ENCODE data around the gene TJP3.

Gene TJP3

DNA sequence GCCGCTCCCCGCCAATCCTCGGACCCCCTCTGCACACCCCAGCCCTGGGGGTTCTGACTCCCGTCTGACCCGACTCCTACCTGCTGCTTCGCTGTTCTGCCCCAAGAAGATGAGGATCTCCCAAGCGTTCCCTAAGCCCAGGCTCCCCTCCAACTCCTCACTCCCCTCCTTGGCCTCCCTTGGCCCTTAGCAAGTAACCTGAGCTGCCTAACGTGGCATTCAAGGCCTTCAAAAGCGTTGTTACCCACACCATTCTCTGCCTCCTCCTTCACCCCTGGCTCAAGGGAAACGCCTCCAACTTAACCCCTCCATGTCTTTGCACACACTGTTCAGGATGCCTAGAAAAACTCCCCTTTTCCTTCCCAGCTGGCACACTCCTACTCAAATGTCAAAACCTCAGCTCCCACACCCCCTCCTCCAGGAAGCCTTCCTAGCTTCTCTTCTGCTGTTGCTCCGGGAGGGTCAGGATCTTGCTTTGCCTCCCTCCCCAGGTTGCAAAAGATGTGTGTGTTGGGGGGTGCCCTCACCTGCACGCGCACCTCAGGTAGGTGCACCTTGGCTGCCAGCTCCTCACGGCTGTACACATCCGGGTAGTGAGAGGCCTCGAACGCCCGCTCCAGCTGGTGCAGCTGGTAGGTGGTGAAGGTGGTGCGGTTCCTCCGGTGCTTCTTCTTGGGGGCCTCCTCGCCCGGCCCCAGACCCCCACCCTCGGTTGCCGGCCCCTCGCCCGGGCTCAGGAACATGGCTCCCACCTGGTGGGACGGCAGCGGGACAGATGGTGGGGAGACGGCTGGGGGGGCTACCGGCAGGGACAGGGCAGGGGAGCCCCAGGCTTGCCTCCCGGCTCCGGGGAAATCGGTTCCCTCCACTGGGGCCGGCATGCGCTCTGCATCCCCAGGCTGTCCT lies 63.1 kb downstream of the TJP3 start:
- DNase-seq, result no peak

DNA sequence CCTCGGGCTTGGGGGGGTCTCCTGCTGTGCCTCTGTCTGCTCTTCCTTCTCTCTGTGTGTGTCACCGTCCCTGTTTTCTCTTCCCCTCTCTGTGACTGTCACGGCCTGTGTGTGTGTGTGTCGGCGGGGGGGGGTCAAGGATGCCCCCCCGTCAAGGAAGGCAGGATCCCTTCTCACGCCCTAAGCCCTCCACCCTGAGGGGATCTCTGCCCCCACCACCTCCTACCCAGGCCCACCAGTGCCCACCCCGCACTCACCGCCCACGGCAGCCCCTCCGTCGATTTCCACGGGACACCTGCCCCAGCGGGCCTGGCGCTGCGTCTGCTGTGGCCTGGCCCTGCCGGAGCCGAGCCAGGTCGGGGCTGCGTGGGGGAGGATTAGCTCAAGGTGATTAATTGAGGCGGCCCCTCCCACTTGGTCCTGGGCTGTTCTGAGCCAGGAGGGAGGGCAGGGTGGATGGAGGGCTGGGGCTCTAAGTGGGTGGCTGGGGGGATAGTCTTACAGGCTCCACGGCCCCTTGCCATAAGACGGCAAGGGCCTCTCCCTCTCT lies 63.8 kb downstream of the TJP3 start, which contains the start of gene RAX2:
Gene RAX2 (minus strand): TSS at position 323 of the 550 bp plus-strand sequence. CDS start 486 bp downstream, outside the sequence.
- no peak for DNase-seq

GRCh38 chr19:3773814-3774515 lies 65.8 kb downstream of the TJP3 start:
- no peak for DNase-seq

DNA sequence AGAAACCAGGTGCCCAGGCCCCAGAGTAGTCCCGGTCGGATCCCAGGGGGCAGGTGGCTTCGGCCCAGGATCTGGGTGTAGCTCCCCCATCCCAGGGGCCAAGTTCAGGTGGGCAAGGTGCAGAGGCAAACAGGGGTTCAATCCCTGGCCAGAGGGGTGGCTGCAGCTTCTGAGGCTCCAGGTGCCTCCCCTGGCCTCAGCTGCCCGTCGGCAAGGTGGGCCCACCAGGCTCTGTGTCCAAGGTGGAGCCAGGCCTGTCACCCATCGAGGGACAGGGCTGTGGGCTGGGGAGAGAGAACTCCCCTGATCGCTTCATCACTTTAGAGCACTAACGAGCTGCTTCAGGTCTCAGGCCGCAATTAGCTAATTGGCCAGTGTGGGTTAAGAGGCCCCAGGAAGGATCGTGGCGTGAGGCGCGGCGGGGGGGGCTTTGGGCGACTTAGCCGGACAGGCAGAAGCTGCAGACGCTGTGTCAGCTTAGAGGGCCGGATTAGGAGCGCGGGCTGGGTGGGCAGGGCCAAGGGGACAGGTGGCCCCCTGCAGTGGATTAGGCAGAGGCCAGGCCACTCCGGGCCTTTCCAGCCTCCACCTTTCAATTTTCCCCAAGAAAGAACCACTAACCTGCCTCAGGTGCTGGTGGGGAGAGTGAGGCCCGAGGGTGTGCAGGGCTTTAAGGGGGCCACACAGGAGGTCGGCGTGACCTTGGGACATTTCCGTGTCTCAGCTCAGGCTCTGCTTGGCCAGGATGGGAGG lies 66.6 kb downstream of the TJP3 start:
- no peak for DNase-seq

DNA sequence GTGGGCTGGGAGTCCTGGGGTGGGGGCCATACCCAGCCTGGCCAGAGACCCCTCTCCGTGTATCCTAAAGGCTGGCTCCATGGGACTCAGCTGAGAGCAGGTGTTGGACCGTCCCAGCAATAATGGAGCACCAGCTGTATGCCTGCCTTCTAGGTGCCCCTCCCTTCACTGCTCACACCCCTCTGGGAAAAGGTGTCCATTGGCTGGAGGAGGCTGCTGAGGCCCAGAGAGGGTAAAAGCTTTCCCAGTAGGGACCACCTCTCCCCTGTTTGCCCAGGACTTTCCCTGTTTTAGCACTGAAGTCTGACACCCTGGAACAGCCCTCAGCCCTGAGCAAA lies 67.2 kb downstream of the TJP3 start:
- DNase-seq, result no peak

GRCh38 chr19:3775831-3776230 lies 67.6 kb downstream of the TJP3 start:
- DNase-seq, result no peak

DNA sequence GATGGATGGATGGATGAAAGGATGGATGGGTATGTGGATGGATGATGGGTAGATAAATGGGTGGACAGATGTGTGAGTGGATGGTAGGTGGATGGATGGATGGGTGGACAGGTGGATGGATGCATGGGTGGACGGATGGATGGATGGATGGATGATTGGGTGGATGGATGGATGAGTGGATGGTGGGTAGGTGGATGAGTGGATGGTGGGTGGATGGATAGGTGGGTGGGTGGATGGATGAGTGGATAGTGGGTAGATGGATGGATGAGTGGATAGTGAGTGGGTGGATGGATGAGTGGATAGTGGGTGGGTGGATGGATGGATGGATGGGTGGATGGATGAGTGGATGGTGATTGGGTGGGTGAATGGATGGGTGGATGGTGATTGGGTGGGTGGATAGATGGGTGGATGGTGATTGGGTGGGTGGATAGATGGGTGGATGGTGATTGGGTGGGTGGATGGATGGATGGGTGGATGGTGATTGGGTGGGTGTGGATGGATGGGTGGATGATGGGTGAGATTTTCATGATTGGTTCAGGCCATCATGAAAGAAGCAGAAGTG lies 68.4 kb downstream of the TJP3 start:
- DNase-seq, result no peak

- no peak for DNase-seq
Measured at GRCh38 chr19:3778104-3778867, 70.1 kb downstream of the TJP3 start.

DNA sequence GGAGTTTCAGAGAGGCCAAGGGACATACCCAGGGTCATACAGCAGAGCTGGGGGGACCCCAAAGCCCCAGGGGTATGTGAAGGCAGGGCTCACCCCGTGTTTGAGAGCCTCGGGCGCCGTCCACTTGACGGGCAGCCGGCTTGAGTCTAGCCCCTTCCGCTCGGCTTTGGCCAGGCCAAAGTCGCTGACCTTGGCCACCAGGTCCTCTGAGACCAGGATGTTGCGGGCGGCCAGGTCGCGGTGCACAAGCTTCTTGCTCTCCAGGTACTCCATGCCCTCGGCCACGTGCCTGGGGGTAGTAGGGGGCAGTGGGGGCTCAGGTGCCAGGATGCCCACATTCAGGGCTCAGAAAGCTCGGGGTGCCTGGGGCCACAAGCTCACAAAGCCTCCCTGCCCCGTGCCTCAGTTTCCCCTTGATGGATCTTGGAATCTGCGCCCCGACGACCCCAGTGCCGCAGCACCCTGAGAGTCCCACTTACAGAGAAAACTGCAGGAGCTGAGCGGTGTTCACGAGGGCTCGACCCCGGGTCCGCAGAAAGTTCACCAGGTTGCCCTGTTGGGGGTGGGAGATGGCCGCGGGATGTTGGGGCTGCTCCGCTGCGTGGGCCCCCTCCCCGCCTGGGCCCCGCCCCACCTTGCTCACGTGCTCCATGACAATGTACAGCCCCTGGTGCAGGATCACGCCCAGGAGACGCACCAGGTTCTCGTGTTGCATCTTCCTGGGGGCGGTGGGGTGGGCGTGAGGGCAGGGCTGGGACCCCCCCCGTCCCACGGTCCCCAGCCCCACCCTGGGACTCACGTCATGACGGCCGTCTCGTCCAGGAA lies 70.9 kb downstream of the TJP3 start:
- no peak for DNase-seq

DNA sequence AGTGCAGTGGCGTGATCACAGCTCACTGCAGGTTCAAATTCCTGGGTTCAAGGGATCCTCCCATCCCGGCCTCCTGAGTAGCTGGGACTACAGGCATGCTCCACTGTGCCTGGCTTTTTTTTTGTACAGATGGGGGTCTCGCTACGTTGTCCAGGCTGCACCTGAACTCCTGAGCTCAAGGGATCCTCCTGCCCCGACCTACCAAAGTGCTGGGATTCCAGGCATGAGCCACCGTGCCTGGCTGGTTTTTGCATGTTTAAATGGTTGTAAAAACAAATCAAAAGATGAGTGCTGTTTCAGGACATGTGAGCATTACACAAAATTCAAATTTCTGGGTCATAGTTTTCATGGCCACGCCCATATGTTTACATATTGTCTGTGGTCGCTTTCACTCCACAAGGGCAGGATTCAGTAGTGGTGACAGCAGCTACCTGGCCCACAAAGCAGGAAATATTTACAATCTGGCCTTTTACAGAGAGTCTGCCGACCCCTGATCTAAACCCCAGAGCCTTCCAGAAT lies 72.7 kb downstream of the TJP3 start:
- no peak for DNase-seq

GRCh38 chr19:3781603-3782002 lies 73.4 kb downstream of the TJP3 start:
- DNase-seq, result no peak

GRCh38 chr19:3782330-3782729 lies 74.1 kb downstream of the TJP3 start:
- no peak for DNase-seq

DNA sequence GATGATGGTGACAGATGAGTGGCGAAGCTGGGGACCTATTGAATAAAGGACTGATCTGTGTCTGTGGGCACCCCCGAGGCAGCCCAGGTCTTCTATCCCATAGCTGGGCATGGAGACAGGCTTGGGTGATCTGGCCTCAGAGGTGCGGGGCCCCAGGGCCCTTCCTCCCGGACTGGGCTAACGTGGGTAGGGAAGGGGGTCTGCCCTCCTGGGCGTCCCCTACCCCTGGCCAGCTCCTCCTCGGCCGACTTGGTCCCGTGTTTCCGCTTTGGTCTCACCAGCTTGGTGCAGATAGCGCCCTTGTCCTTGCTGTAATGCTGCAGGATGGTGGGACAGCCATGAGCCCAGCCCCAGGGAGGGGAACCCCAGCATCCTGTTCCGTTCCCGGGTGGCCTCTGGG lies 74.7 kb downstream of the TJP3 start:
- no peak for DNase-seq

- no peak for DNase-seq
Measured at GRCh38 chr19:3783660-3784584, 75.7 kb downstream of the TJP3 start.

GRCh38 chr19:3784607-3785450 lies 76.6 kb downstream of the TJP3 start:
- no peak for DNase-seq

GRCh38 chr19:3785451-3785937 lies 77.3 kb downstream of the TJP3 start:
- no peak for DNase-seq

DNA sequence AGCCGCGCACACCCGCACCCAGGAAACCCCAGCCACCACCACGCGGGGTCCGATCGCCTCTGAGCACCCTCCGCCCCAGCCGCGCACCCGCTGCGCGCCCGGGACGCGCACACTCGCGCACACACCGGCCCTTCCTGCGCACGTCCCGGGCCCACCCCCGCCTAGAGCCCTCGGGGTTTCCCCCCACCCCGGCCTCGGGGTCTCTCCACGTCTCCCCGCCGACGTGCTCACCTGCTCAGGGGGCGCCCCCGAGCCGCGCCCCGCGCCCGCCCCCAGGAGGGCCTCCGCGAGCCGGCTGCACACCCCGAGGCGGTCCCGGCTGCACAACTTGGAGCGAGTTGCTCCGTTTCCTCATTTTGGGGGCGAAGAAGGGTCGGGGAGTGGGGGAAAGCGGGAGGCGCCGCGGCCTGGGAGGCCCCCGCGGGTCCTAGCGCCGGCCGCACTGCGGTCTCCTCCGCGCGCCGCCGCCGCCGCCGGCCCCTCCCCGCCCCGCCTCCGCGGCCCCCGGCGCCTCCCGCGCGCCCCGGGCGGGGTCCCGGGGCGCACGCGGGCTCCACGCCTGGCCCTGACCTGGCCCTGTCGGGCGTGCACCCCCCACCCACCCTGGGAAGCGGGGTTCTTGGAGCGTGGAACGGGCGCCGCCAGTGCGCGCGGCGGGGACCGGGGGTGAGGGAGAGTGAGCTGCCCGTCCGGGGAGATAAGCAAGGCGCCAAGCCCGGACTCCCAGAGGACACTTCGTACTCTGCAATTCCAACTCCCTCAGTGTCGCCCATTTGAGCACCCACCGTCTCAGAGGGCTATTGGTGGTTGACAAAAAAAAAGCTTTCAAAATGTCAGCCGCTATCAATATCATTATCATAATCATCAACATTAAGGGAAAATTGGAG lies 78.0 kb downstream of the TJP3 start, which contains the start of gene MATK:
Gene MATK (minus strand): TSS at position 444 of the 887 bp plus-strand sequence. CDS start 1,246 bp downstream, outside the sequence.
- DNase-seq, result no peak

All from DMS79 (cell line).